Measurements from ENCODE around the gene SAA1.

SAA1 gene

GRCh38 chr11:18265949-18266348 lies at the start of gene SAA1:
SAA1 (plus strand) TSS chr11:18266264; CDS start chr11:18266888, 624 bp downstream.
- no peaks in the 10 kb centered on the region for H3K36me3 ChIP-seq (ENCODE audit: control insufficient read depth, insufficient read depth, low read length)
- H3K27me3 ChIP-seq (ENCODE audit: control insufficient read depth, insufficient read depth, low read length) = no peaks in the 10 kb centered on the region
- H3K4me3 ChIP-seq (ENCODE audit: low read length) = no peak within 1 kb of the TSS
- H3K9me3 ChIP-seq (ENCODE audit: control insufficient read depth, low read length) = no peaks in the 10 kb centered on the region
- H3K9ac ChIP-seq (ENCODE audit: low read length) = no peak within 1 kb of the TSS
- no peaks in the 10 kb centered on the region for H3K4me1 ChIP-seq (ENCODE audit: control insufficient read depth, insufficient read depth, low read length)

GRCh38 chr11:18221274-18221876 lies 44.7 kb upstream of the SAA1 start:
- no peak overlapping the region for H3K9ac ChIP-seq (ENCODE audit: low read length)
- no peaks in the 10 kb centered on the region for H3K4me1 ChIP-seq (ENCODE audit: control insufficient read depth, insufficient read depth, low read length)
- H3K9me3 ChIP-seq (ENCODE audit: control insufficient read depth, low read length) = no peaks in the 10 kb centered on the region
- H3K27me3 ChIP-seq (ENCODE audit: control insufficient read depth, insufficient read depth, low read length) = no peaks in the 10 kb centered on the region
- no peak overlapping the region for H3K4me3 ChIP-seq (ENCODE audit: low read length)
- no peaks in the 10 kb centered on the region for H3K36me3 ChIP-seq (ENCODE audit: control insufficient read depth, insufficient read depth, low read length)

GRCh38 chr11:18222814-18223421 lies 43.1 kb upstream of the SAA1 start:
- H3K9ac ChIP-seq (ENCODE audit: low read length) = no peak overlapping the region
- no peaks in the 10 kb centered on the region for H3K36me3 ChIP-seq (ENCODE audit: control insufficient read depth, insufficient read depth, low read length)
- no peaks in the 10 kb centered on the region for H3K9me3 ChIP-seq (ENCODE audit: control insufficient read depth, low read length)
- no peaks in the 10 kb centered on the region for H3K4me1 ChIP-seq (ENCODE audit: control insufficient read depth, insufficient read depth, low read length)
- H3K4me3 ChIP-seq (ENCODE audit: low read length) = no peak overlapping the region
- H3K27me3 ChIP-seq (ENCODE audit: control insufficient read depth, insufficient read depth, low read length) = no peaks in the 10 kb centered on the region

GRCh38 chr11:18223591-18224387 lies 42.3 kb upstream of the SAA1 start:
- no peaks in the 10 kb centered on the region for H3K9me3 ChIP-seq (ENCODE audit: control insufficient read depth, low read length)
- H3K4me3 ChIP-seq (ENCODE audit: low read length) = no peak overlapping the region
- H3K27me3 ChIP-seq (ENCODE audit: control insufficient read depth, insufficient read depth, low read length) = no peaks in the 10 kb centered on the region
- H3K4me1 ChIP-seq (ENCODE audit: control insufficient read depth, insufficient read depth, low read length) = no peaks in the 10 kb centered on the region
- H3K36me3 ChIP-seq (ENCODE audit: control insufficient read depth, insufficient read depth, low read length) = no peaks in the 10 kb centered on the region
- no peak overlapping the region for H3K9ac ChIP-seq (ENCODE audit: low read length)

- H3K4me3 ChIP-seq (ENCODE audit: low read length) = no peak overlapping the region
- no peaks in the 10 kb centered on the region for H3K36me3 ChIP-seq (ENCODE audit: control insufficient read depth, insufficient read depth, low read length)
- H3K27me3 ChIP-seq (ENCODE audit: control insufficient read depth, insufficient read depth, low read length) = no peaks in the 10 kb centered on the region
- H3K9me3 ChIP-seq (ENCODE audit: control insufficient read depth, low read length) = no peaks in the 10 kb centered on the region
- H3K9ac ChIP-seq (ENCODE audit: low read length) = no peak overlapping the region
- no peaks in the 10 kb centered on the region for H3K4me1 ChIP-seq (ENCODE audit: control insufficient read depth, insufficient read depth, low read length)
These were observed 40.2 kb upstream of the SAA1 start for GRCh38 chr11:18225913-18226312.

GRCh38 chr11:18229501-18229900 lies 36.6 kb upstream of the SAA1 start:
- no peaks in the 10 kb centered on the region for H3K36me3 ChIP-seq (ENCODE audit: control insufficient read depth, insufficient read depth, low read length)
- H3K4me3 ChIP-seq (ENCODE audit: low read length) = no peak overlapping the region
- no peaks in the 10 kb centered on the region for H3K4me1 ChIP-seq (ENCODE audit: control insufficient read depth, insufficient read depth, low read length)
- no peaks in the 10 kb centered on the region for H3K9me3 ChIP-seq (ENCODE audit: control insufficient read depth, low read length)
- H3K27me3 ChIP-seq (ENCODE audit: control insufficient read depth, insufficient read depth, low read length) = no peaks in the 10 kb centered on the region
- no peak overlapping the region for H3K9ac ChIP-seq (ENCODE audit: low read length)

GRCh38 chr11:18230859-18231258 lies 35.2 kb upstream of the SAA1 start:
- Histone ChIP-seq H3K36me3 (ENCODE audit: control insufficient read depth, insufficient read depth, low read length) (no peaks in the 10 kb centered on the region), H3K9ac (ENCODE audit: low read length) (no peak overlapping the region), H3K27me3 (ENCODE audit: control insufficient read depth, insufficient read depth, low read length) (no peaks in the 10 kb centered on the region), H3K4me3 (ENCODE audit: low read length) (no peak overlapping the region), H3K9me3 (ENCODE audit: control insufficient read depth, low read length) (no peaks in the 10 kb centered on the region), H3K4me1 (ENCODE audit: control insufficient read depth, insufficient read depth, low read length) (no peaks in the 10 kb centered on the region)

- Histone ChIP-seq H3K36me3 (ENCODE audit: control insufficient read depth, insufficient read depth, low read length) (no peaks in the 10 kb centered on the region), H3K9ac (ENCODE audit: low read length) (no peak overlapping the region), H3K4me3 (ENCODE audit: low read length) (no peak overlapping the region), H3K9me3 (ENCODE audit: control insufficient read depth, low read length) (no peaks in the 10 kb centered on the region), H3K27me3 (ENCODE audit: control insufficient read depth, insufficient read depth, low read length) (no peaks in the 10 kb centered on the region), H3K4me1 (ENCODE audit: control insufficient read depth, insufficient read depth, low read length) (no peaks in the 10 kb centered on the region)
These were observed 32.2 kb upstream of the SAA1 start for GRCh38 chr11:18233912-18234311.

- no peak overlapping the region for H3K4me3 ChIP-seq (ENCODE audit: low read length)
- no peaks in the 10 kb centered on the region for H3K4me1 ChIP-seq (ENCODE audit: control insufficient read depth, insufficient read depth, low read length)
- H3K9ac ChIP-seq (ENCODE audit: low read length) = no peak overlapping the region
- no peaks in the 10 kb centered on the region for H3K36me3 ChIP-seq (ENCODE audit: control insufficient read depth, insufficient read depth, low read length)
- no peaks in the 10 kb centered on the region for H3K27me3 ChIP-seq (ENCODE audit: control insufficient read depth, insufficient read depth, low read length)
- no peaks in the 10 kb centered on the region for H3K9me3 ChIP-seq (ENCODE audit: control insufficient read depth, low read length)
These were observed 30.4 kb upstream of the SAA1 start for GRCh38 chr11:18235394-18236334.

- H3K9ac ChIP-seq (ENCODE audit: low read length) = no peak within 1 kb of the TSS
- H3K9me3 ChIP-seq (ENCODE audit: control insufficient read depth, low read length) = no peaks in the 10 kb centered on the region
- H3K4me3 ChIP-seq (ENCODE audit: low read length) = no peak within 1 kb of the TSS
- H3K4me1 ChIP-seq (ENCODE audit: control insufficient read depth, insufficient read depth, low read length) = no peaks in the 10 kb centered on the region
- no peaks in the 10 kb centered on the region for H3K27me3 ChIP-seq (ENCODE audit: control insufficient read depth, insufficient read depth, low read length)
- H3K36me3 ChIP-seq (ENCODE audit: control insufficient read depth, insufficient read depth, low read length) = no peaks in the 10 kb centered on the region
These were observed 29.3 kb upstream of the SAA1 start, which contains the start of gene SAA4 for GRCh38 chr11:18236664-18237356. SAA4 (minus strand) TSS chr11:18236802; CDS start chr11:18235926, 876 bp downstream.

GRCh38 chr11:18239655-18240054 lies 26.4 kb upstream of the SAA1 start:
- no peaks in the 10 kb centered on the region for H3K9me3 ChIP-seq (ENCODE audit: control insufficient read depth, low read length)

More at GRCh38 chr11:18239655-18240054, 26.4 kb upstream of the SAA1 start:
- no peaks in the 10 kb centered on the region for H3K4me1 ChIP-seq (ENCODE audit: control insufficient read depth, insufficient read depth, low read length)
- H3K9ac ChIP-seq (ENCODE audit: low read length) = no peak overlapping the region
- no peaks in the 10 kb centered on the region for H3K27me3 ChIP-seq (ENCODE audit: control insufficient read depth, insufficient read depth, low read length)
- no peak overlapping the region for H3K4me3 ChIP-seq (ENCODE audit: low read length)
- no peaks in the 10 kb centered on the region for H3K36me3 ChIP-seq (ENCODE audit: control insufficient read depth, insufficient read depth, low read length)

Data from mucosa of stomach (tissue), 1 donor.